RWPE2 (cell line): ENCODE measurements around the gene ARHGAP10.

ENCODE experiments used
- ATAC-seq: fragments of 200-7000 bp; cut with Tn5 transposase; 3 replicates; pipeline ENCODE4 v1.9.1; 2021; ENCODE audit warnings: low read depth
- DNase-seq: peaks from one replicate; pipeline ENCODE4 v3.0.0-alpha.2; 2020; ENCODE audit warnings: low spot score
- H3K27ac ChIP-seq: fragments of 450-650 bp; 2 replicates; pipeline ENCODE4 v1.5.1; 2017; ENCODE audit warnings: mild to moderate bottlenecking; ENCODE audit not compliant: poor library complexity, severe bottlenecking
- H3K27me3 ChIP-seq: fragments of 250-450 bp; sonication (Bioruptor Pico); 2 replicates; pipeline ENCODE4 v1.5.1; 2021; ENCODE audit warnings: mild to moderate bottlenecking, moderate library complexity; ENCODE audit not compliant: insufficient read depth, poor library complexity, severe bottlenecking
- H3K36me3 ChIP-seq: fragments of 250-450 bp; sonication (Bioruptor Pico); 2 replicates; pipeline ENCODE4 v1.5.1; 2020; ENCODE audit warnings: low read depth, mild to moderate bottlenecking, moderate library complexity
- H3K4me1 ChIP-seq: fragments of 250-450 bp; sonication (Bioruptor Pico); 2 replicates; pipeline ENCODE4 v1.5.1; 2021; ENCODE audit warnings: mild to moderate bottlenecking, moderate library complexity; ENCODE audit not compliant: insufficient read depth, poor library complexity, severe bottlenecking
- H3K4me3 ChIP-seq: fragments of 250-450 bp; sonication (Bioruptor Pico); 2 replicates; pipeline ENCODE4 v1.5.1; 2021; ENCODE audit warnings: mild to moderate bottlenecking, moderate library complexity; ENCODE audit not compliant: severe bottlenecking
- H3K9me3 ChIP-seq: fragments of 250-450 bp; sonication (Bioruptor Pico); 2 replicates; pipeline ENCODE4 v1.5.1; 2021; ENCODE audit warnings: mild to moderate bottlenecking, moderate library complexity; ENCODE audit not compliant: severe bottlenecking
- CTCF ChIP-seq: fragments of 450-650 bp; IDR thresholded peaks from one replicate; pipeline ENCODE4 v1.5.1; 2017; ENCODE audit warnings: mild to moderate bottlenecking, moderate library complexity; ENCODE audit not compliant: poor library complexity, severe bottlenecking

Gene ARHGAP10

GRCh38 chr4:147761218-147761883 is 29.5 kb downstream of the ARHGAP10 start:
- Histone ChIP-seq H3K27ac (no peak overlapping the region), H3K4me3 (no peak overlapping the region), H3K4me1 (peaks cover 17% of the 10 kb centered on the region), H3K36me3 (peaks cover 3% of the 10 kb centered on the region; the same call in 1 of the 2 replicates), H3K27me3 (no peaks in the 10 kb centered on the region), H3K9me3 (no peaks in the 10 kb centered on the region)
- no peak for DNase-seq
- ATAC-seq = no peak
- TF ChIP-seq CTCF = no peak

GRCh38 chr4:147764337-147764736 is 32.4 kb downstream of the ARHGAP10 start:
- DNase-seq = no peak
- H3K9me3 ChIP-seq = no peaks in the 10 kb centered on the region
- H3K27me3 ChIP-seq = no peaks in the 10 kb centered on the region
- H3K4me1 ChIP-seq = peaks cover 33% of the 10 kb centered on the region
- peak overlapping the region; percentile 77 for H3K27ac ChIP-seq
- H3K4me3 ChIP-seq = no peak overlapping the region
- no peaks in the 10 kb centered on the region; the same call in 1 of the 2 replicates for H3K36me3 ChIP-seq
- no peak for ATAC-seq
- no peak for TF ChIP-seq CTCF

GRCh38 chr4:147765121-147765529 is 33.2 kb downstream of the ARHGAP10 start:
- Histone ChIP-seq H3K27me3 (no peaks in the 10 kb centered on the region), H3K9me3 (no peaks in the 10 kb centered on the region), H3K27ac (peak overlapping the region; percentile 77), H3K4me1 (peaks cover 38% of the 10 kb centered on the region), H3K4me3 (no peak overlapping the region), H3K36me3 (no peaks in the 10 kb centered on the region; the same call in 1 of the 2 replicates)
- DNase-seq = no peak
- TF ChIP-seq CTCF = no peak
- ATAC-seq = peak; percentile 66

DNA sequence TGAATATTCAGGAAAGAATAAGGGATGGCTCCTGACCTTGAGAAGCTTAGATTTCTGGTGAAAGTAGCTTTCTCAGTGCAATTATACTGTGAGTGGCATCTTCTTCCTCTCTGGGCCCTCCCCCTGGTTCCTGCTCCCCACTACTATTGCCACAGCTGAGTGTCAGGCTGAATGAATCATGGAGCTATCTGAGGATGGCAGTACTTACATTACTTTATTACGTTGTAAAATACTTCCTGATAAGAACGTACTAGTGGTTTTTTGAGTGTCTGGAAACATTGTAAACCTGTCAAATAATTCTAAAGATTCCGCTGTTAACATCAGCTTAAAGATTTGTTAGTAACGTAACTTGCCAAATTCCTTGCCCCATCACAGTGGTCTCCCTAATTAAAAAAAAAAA is 36.2 kb downstream of the ARHGAP10 start:
- peak; percentile 76 for ATAC-seq
- H3K4me3 ChIP-seq = no peak overlapping the region
- H3K36me3 ChIP-seq = no peaks in the 10 kb centered on the region
- peaks cover 58% of the 10 kb centered on the region for H3K4me1 ChIP-seq
- H3K27ac ChIP-seq = peak overlapping the region; percentile 93
- H3K27me3 ChIP-seq = no peaks in the 10 kb centered on the region
- H3K9me3 ChIP-seq = no peaks in the 10 kb centered on the region
- no peak for DNase-seq
- TF ChIP-seq CTCF = no peak

DNA sequence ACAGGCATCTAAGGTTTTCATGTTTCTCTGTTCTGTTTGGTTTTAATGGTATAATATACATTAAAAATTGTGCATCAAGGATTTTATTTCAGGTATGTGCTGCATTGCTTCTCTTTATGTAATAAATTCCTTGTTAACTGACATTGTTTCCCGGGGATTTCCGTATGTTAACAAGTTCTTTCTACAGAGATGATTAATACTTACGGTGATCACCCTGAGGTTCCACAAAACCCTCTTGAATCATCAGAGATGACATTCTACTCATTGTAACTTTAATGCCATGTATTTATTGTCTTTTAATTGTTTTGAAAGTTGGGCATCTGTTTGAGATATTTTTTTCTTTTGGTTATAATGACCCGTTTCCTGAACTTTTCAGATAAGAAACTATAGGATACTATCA is 37.5 kb downstream of the ARHGAP10 start:
- Histone ChIP-seq H3K4me3 (no peak overlapping the region), H3K27ac (peak overlapping the region; percentile 93), H3K9me3 (no peaks in the 10 kb centered on the region), H3K4me1 (peaks cover 70% of the 10 kb centered on the region), H3K27me3 (no peaks in the 10 kb centered on the region), H3K36me3 (no peaks in the 10 kb centered on the region)
- no peak for TF ChIP-seq CTCF
- 0 out of 3 replicates have a peak, but pooled peaks have one; percentile 8 for ATAC-seq
- no peak for DNase-seq
